Gastroesophageal sphincter (tissue), 3 donors: ENCODE data around the gene ZNF648.

Experiments used
- CTCF ChIP-seq, 4 experiments: fragments of 200-600 bp in 2 of 4; fragments of 450-650 bp in 2 of 4; sonication (generic) in 1 of 4; IDR thresholded peaks; one replicate each; pipeline ENCODE4 v1.5.1; 2017 to 2019; ENCODE audit warnings: antibody characterized with exemption in 4 of 4, mild to moderate bottlenecking in 2 of 4, moderate library complexity in 2 of 4
- POLR2A ChIP-seq, 2 donors: fragments of 450-650 bp; IDR thresholded peaks; one replicate each; pipeline ENCODE4 v1.6.1; 2017; ENCODE audit warnings: antibody characterized with exemption in 2 of 2, mild to moderate bottlenecking in 2 of 2, moderate library complexity in 1 of 2
- POLR2AphosphoS5 ChIP-seq: sonication (generic); formaldehyde crosslinking; IDR thresholded peaks from one replicate; pipeline ENCODE4 v1.6.1; 2017; ENCODE audit warnings: antibody characterized with exemption

- TF ChIP-seq CTCF (IDR thresholded peaks at IDR 0.05) (no peak), POLR2AphosphoS5 (no peak), POLR2A (IDR thresholded peaks at IDR 0.05) (no peak)
Measured at GRCh38 chr1:182035097-182035770, 26.3 kb downstream of the ZNF648 start.
